Naive B cell (primary cell): Measurements from ENCODE around the gene NCOA6. TPM values are rescaled to one million over a fixed set of nuclear protein-coding genes. Genes with fewer than 3 reads are reported as not detected.
"Not testable (repeated sequence)": the region's sequence is repeated elsewhere in the genome, so short reads cannot be mapped to it uniquely, and the experiment has no call there.

Source experiments
- ATAC-seq, 2 donors: fragments of 150-1000 bp; cut with Tn5 transposase; 2 replicates each; pipeline ENCODE4 v1.10.0; 2021; ENCODE audit warnings: low read depth in 2 of 2, mild to moderate bottlenecking in 2 of 2, moderate library complexity in 2 of 2
- DNase-seq: peaks from one replicate; pipeline ENCODE4 v3.0.0; 2022
- H3K27ac Mint-ChIP-seq, 6 donors: one replicate each; pipeline ENCODE4 v1.8.0; 2020 to 2022; ENCODE audit warnings: mild to moderate bottlenecking in 6 of 6, mixed read lengths in 6 of 6, moderate library complexity in 5 of 6, inconsistent platforms in 2 of 6
- H3K27me3 Mint-ChIP-seq, 3 donors: one replicate each; pipeline ENCODE4 v1.8.0; 2021 to 2022; ENCODE audit warnings: mixed read lengths in 3 of 3, mild to moderate bottlenecking in 1 of 3
- H3K36me3 Mint-ChIP-seq, 2 donors: one replicate each; pipeline ENCODE4 v1.8.0; 2020 to 2022; ENCODE audit warnings: mixed read lengths in 2 of 2, inconsistent platforms in 1 of 2, mild to moderate bottlenecking in 1 of 2
- H3K4me1 Mint-ChIP-seq, 3 donors: one replicate each; pipeline ENCODE4 v1.8.0; 2020 to 2022; ENCODE audit warnings: mixed read lengths in 3 of 3, inconsistent platforms in 1 of 3, mild to moderate bottlenecking in 1 of 3, moderate library complexity in 1 of 3
- H3K4me3 Mint-ChIP-seq, 8 donors: one replicate each; pipeline ENCODE4 v1.8.0; 2020 to 2022; ENCODE audit warnings: mild to moderate bottlenecking in 8 of 8, mixed read lengths in 8 of 8, moderate library complexity in 8 of 8, inconsistent platforms in 2 of 8
- H3K9me3 Mint-ChIP-seq, 7 donors: one replicate each; pipeline ENCODE4 v1.8.0; 2020 to 2022; ENCODE audit warnings: mixed read lengths in 7 of 7, mild to moderate bottlenecking in 5 of 7, inconsistent platforms in 2 of 7, moderate library complexity in 1 of 7
- polyA plus RNA-seq, 6 donors: library from polyadenylated mRNA; unstranded; fragments of 300-500 nt; fragmentation: Illumina TruSeq; gene quantifications; one replicate each; pipeline ENCODE4 v1.2.3, GENCODE V29; 2021; ENCODE audit warnings: low read depth in 6 of 6

NCOA6 gene
- polyA plus RNA-seq, 6 donors from 2014 or later: 0.74 to 13.5 (median 4.4) TPM

DNA sequence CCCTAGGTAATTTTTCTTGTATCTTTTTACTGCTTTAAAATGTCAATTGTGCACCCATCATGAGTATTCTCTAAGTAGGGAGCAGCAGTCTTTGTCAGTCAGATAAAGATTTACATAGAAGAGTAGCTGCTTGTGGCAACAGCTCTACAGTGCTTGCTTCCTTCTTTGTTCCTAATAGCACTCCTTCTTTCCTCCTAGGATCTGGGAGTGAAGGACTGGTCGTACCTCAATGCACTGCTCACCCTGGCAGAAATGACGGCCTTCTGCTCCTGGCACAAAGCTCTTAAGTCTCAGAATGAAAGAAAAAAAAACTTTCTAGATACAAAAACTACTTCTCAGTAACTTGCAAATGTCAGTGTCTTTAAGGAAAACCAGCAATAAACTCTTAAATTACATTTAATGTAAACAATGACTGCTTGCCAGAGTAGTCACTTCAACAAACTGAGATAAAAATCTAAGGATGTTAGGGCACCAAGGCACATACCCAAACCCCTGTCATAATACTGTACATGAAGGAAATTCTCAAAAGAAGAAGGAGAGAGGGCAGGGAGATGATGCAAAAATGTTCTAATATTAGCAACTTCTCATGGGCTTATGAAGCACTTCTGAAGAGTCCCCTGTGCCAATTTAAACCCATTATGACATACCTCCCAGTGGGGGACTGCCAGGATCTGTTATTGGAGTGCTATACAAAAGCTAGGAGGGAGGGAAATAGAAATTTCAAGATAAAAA, 34.0 kb downstream of the NCOA6 start:
- Mint-ChIP-seq H3K36me3 (no peaks in the 10 kb centered on the region), H3K4me3 (no peak overlapping the region), H3K27me3 (no peaks in the 10 kb centered on the region), H3K27ac (peak overlapping the region in 1 of 6 donors; percentile 66), H3K9me3 (no peaks in the 10 kb centered on the region), H3K4me1 (peaks cover 0 to 12% (median 7%) of the 10 kb centered on the region in 3 donors)
- ATAC-seq (no peak), DNase-seq (no peak)

DNA sequence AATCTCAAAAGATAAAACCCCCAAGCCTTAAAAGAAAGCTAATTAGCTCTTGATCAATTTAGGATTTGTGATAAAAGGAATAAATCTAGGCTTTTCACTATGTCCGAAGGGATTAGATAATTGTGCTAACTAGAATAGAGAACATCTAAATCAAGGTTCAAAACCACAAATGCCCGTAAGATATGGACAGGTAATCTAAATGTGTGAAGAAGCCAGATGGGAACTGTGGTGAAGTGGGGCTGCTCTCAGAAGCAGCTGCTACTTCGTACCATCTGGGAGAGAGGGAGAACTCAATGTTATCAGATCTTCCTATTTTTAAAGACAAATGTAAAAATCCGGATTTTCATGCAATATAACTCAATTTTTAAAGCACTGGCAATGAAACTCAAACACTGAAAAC, 44.2 kb downstream of the NCOA6 start:
- Mint-ChIP-seq H3K36me3 (no peaks in the 10 kb centered on the region), H3K4me1 (no peaks in the 10 kb centered on the region), H3K27ac (peak overlapping the region in 2 of 6 donors; percentile 3 to 19), H3K9me3 (no peaks in the 10 kb centered on the region), H3K27me3 (no peaks in the 10 kb centered on the region), H3K4me3 (no peak overlapping the region)
- DNase-seq (no peak), ATAC-seq (no peak)

- H3K27me3 Mint-ChIP-seq, ATAC-seq, DNase-seq, H3K4me1 Mint-ChIP-seq, H3K4me3 Mint-ChIP-seq, H3K36me3 Mint-ChIP-seq, H3K9me3 Mint-ChIP-seq, H3K27ac Mint-ChIP-seq: not testable (repeated sequence)
These were observed 45.2 kb downstream of the NCOA6 start for GRCh38 chr20:34780291-34780690.

GRCh38 chr20:34776177-34776576, 49.3 kb downstream of the NCOA6 start:
- DNase-seq (no peak), ATAC-seq (no peak)
- H3K36me3 Mint-ChIP-seq: peaks cover 5 to 13% of the 10 kb centered on the region in 2 donors
- no peak overlapping the region for H3K27ac Mint-ChIP-seq
- H3K9me3 Mint-ChIP-seq: no peaks in the 10 kb centered on the region
- no peak overlapping the region for H3K4me3 Mint-ChIP-seq
- H3K4me1 Mint-ChIP-seq: peaks cover 0 to 2% (median 0%) of the 10 kb centered on the region in 3 donors
- H3K27me3 Mint-ChIP-seq: no peaks in the 10 kb centered on the region

GRCh38 chr20:34774886-34775285, 50.6 kb downstream of the NCOA6 start:
- Mint-ChIP-seq H3K4me3 (no peak overlapping the region), H3K27me3 (no peaks in the 10 kb centered on the region), H3K9me3 (no peaks in the 10 kb centered on the region), H3K27ac (peak overlapping the region in 2 of 6 donors; percentile 7 to 16), H3K4me1 (peaks cover 0 to 5% (median 0%) of the 10 kb centered on the region in 3 donors), H3K36me3 (peaks cover 5 to 13% of the 10 kb centered on the region in 2 donors)
- ATAC-seq (no peak), DNase-seq (no peak)

- H3K9me3 Mint-ChIP-seq: no peaks in the 10 kb centered on the region
- H3K27me3 Mint-ChIP-seq: no peaks in the 10 kb centered on the region
- H3K27ac Mint-ChIP-seq: peak overlapping the region in 1 of 6 donors; percentile 7
- H3K4me3 Mint-ChIP-seq: no peak overlapping the region
- ATAC-seq (no peak), DNase-seq (no peak)
- H3K4me1 Mint-ChIP-seq: peaks cover 0 to 10% (median 0%) of the 10 kb centered on the region in 3 donors
- H3K36me3 Mint-ChIP-seq: peaks cover 5 to 13% of the 10 kb centered on the region in 2 donors
These were observed 51.0 kb downstream of the NCOA6 start for GRCh38 chr20:34774449-34774848.

DNA sequence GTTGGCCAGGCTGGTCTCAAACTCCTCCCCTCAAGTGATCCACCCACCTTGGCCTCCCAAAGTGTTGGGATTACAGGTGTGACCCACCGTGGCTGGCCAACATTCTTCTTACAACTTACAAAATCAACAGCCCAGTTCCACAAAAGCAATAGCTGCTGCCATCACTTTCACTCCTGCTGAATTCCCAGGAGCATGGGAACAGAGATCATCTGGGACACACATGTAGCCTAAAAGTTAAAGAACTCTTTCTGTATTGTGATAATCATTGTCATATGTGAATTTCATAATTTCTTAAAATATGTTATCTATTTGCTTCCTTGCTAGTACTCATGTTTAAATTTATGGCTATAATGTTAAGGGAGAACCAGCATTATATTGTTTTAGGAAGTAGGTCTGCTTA, 51.7 kb downstream of the NCOA6 start:
- H3K9me3 Mint-ChIP-seq: no peaks in the 10 kb centered on the region
- ATAC-seq (no peak), DNase-seq (no peak)
- peaks cover 5 to 13% of the 10 kb centered on the region in 2 donors for H3K36me3 Mint-ChIP-seq
- no peaks in the 10 kb centered on the region for H3K27me3 Mint-ChIP-seq
- H3K27ac Mint-ChIP-seq: peak overlapping the region in 3 of 6 donors; percentile 31 to 71 (median 71)
- H3K4me1 Mint-ChIP-seq: peaks cover 0 to 11% (median 0%) of the 10 kb centered on the region in 3 donors
- no peak overlapping the region for H3K4me3 Mint-ChIP-seq

DNA sequence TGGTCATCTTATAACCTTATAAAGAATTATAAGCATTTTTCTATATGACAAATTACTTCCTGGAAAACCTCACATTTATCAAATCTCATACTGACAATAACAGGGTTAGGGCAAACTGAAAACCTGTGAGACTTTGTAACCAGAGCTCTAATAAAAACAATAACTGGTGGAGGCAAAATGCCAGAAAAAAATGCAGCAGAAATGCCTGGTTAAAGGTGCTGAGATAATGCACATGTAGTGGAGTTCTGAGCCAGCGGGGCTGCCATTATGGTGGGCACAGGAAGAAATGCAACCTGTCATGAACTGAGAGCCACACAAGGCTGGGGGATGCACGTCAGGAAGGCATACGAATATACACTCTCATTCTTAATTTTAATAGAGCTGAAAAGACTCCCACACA, 53.0 kb downstream of the NCOA6 start:
- ATAC-seq (no peak), DNase-seq (no peak)
- no peak overlapping the region for H3K4me3 Mint-ChIP-seq
- no peaks in the 10 kb centered on the region for H3K9me3 Mint-ChIP-seq
- H3K27me3 Mint-ChIP-seq: no peaks in the 10 kb centered on the region
- H3K27ac Mint-ChIP-seq: peak overlapping the region in 2 of 6 donors; percentile 14 to 28
- peaks cover 0 to 11% (median 0%) of the 10 kb centered on the region in 3 donors for H3K4me1 Mint-ChIP-seq
- H3K36me3 Mint-ChIP-seq: peaks cover 11 to 13% of the 10 kb centered on the region in 2 donors

- Mint-ChIP-seq H3K4me1 (peaks cover 0 to 11% (median 0%) of the 10 kb centered on the region in 3 donors), H3K27me3 (no peaks in the 10 kb centered on the region), H3K36me3 (peaks cover 11 to 13% of the 10 kb centered on the region in 2 donors), H3K27ac (peak overlapping the region in 3 of 6 donors; percentile 25 to 88 (median 64)), H3K4me3 (no peak overlapping the region), H3K9me3 (no peaks in the 10 kb centered on the region)
- no peak for ATAC-seq
- DNase-seq: no peak
These were observed 53.8 kb downstream of the NCOA6 start for GRCh38 chr20:34771680-34772081.

GRCh38 chr20:34768096-34768495, 57.4 kb downstream of the NCOA6 start:
- peaks cover 5 to 22% of the 10 kb centered on the region in 2 donors for H3K36me3 Mint-ChIP-seq
- no peaks in the 10 kb centered on the region for H3K27me3 Mint-ChIP-seq
- ATAC-seq (no peak), DNase-seq (no peak)
- no peaks in the 10 kb centered on the region for H3K9me3 Mint-ChIP-seq
- peaks cover 0 to 11% (median 0%) of the 10 kb centered on the region in 3 donors for H3K4me1 Mint-ChIP-seq
- peak overlapping the region in 1 of 6 donors; percentile 35 for H3K27ac Mint-ChIP-seq
- H3K4me3 Mint-ChIP-seq: no peak overlapping the region

- Mint-ChIP-seq H3K27ac (no peak overlapping the region), H3K9me3 (no peaks in the 10 kb centered on the region), H3K4me1 (no peaks in the 10 kb centered on the region), H3K4me3 (no peak overlapping the region), H3K36me3 (peaks cover 34 to 42% of the 10 kb centered on the region in 2 donors), H3K27me3 (no peaks in the 10 kb centered on the region)
- no peak for DNase-seq
- no peak for ATAC-seq
These were observed 63.4 kb downstream of the NCOA6 start for GRCh38 chr20:34762031-34762555.

DNA sequence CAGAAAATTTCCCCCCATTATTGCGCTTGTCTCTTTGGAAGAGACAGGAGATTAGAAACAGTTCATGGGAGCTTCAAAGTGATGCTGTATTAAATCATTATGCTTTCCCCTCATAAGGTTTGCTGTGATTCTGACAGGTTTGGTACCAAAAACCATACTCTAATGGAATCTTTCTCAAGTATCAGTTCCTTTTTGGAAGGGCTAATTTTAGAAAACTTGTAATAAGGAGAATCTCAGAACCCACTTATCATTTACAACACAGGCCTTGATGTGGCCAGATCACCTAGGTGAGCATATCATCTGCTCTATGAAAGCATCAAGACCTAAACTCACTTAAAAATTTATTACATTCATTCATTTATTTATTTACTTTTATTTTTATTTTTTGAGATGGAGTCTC, 70.1 kb downstream of the NCOA6 start:
- no peaks in the 10 kb centered on the region for H3K9me3 Mint-ChIP-seq
- ATAC-seq (no peak), DNase-seq (no peak)
- H3K27ac Mint-ChIP-seq: no peak overlapping the region
- no peak overlapping the region for H3K4me3 Mint-ChIP-seq
- no peaks in the 10 kb centered on the region for H3K27me3 Mint-ChIP-seq
- H3K36me3 Mint-ChIP-seq: peaks cover 39 to 50% of the 10 kb centered on the region in 2 donors
- H3K4me1 Mint-ChIP-seq: no peaks in the 10 kb centered on the region

- H3K4me1 Mint-ChIP-seq: no peaks in the 10 kb centered on the region
- no peaks in the 10 kb centered on the region for H3K27me3 Mint-ChIP-seq
- no peak for DNase-seq
- no peaks in the 10 kb centered on the region for H3K9me3 Mint-ChIP-seq
- no peak overlapping the region for H3K4me3 Mint-ChIP-seq
- H3K27ac Mint-ChIP-seq: no peak overlapping the region
- ATAC-seq: no peak
- peaks cover 43 to 49% of the 10 kb centered on the region in 2 donors for H3K36me3 Mint-ChIP-seq
These were observed 70.8 kb downstream of the NCOA6 start for GRCh38 chr20:34754611-34755010.

- peaks cover 39 to 47% of the 10 kb centered on the region in 2 donors for H3K36me3 Mint-ChIP-seq
- DNase-seq (no peak), ATAC-seq (no peak)
These were observed 71.6 kb downstream of the NCOA6 start for GRCh38 chr20:34753706-34754461.

More at GRCh38 chr20:34753706-34754461, 71.6 kb downstream of the NCOA6 start:
- no peaks in the 10 kb centered on the region for H3K9me3 Mint-ChIP-seq
- no peaks in the 10 kb centered on the region for H3K4me1 Mint-ChIP-seq
- H3K27ac Mint-ChIP-seq: no peak overlapping the region
- H3K4me3 Mint-ChIP-seq: no peak overlapping the region
- H3K27me3 Mint-ChIP-seq: no peaks in the 10 kb centered on the region
